ENCODE measurements around the gene SEC24A.

GRCh38 chr5:134611515-134611914, 37.1 kb upstream of the SEC24A start:
- TF ChIP-seq, protein P1, sequence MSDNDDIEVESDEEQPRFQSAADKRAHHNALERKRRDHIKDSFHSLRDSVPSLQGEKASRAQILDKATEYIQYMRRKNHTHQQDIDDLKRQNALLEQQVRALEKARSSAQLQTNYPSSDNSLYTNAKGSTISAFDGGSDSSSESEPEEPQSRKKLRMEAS (IDR thresholded peaks at IDR 0.05; ENCODE audit: insufficient read depth, insufficient read length): no peak
- TF ChIP-seq EZH2 (IDR thresholded peaks at IDR 0.05; ENCODE audit: borderline replicate concordance, low read depth, low read length, severe bottlenecking): no peak
- TF ChIP-seq, protein P2, sequence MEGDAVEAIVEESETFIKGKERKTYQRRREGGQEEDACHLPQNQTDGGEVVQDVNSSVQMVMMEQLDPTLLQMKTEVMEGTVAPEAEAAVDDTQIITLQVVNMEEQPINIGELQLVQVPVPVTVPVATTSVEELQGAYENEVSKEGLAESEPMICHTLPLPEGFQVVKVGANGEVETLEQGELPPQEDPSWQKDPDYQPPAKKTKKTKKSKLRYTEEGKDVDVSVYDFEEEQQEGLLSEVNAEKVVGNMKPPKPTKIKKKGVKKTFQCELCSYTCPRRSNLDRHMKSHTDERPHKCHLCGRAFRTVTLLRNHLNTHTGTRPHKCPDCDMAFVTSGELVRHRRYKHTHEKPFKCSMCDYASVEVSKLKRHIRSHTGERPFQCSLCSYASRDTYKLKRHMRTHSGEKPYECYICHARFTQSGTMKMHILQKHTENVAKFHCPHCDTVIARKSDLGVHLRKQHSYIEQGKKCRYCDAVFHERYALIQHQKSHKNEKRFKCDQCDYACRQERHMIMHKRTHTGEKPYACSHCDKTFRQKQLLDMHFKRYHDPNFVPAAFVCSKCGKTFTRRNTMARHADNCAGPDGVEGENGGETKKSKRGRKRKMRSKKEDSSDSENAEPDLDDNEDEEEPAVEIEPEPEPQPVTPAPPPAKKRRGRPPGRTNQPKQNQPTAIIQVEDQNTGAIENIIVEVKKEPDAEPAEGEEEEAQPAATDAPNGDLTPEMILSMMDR (IDR thresholded peaks at IDR 0.05; ENCODE audit: extremely low read depth in 1 of 2, insufficient read depth in 1 of 2, low read depth in 1 of 2, low read length in 2 of 2): no peak
- TF ChIP-seq MYC (IDR thresholded peaks at IDR 0.05; ENCODE audit: low read depth, low read length): no peak
- TF ChIP-seq POLR2A (IDR thresholded peaks at IDR 0.05; ENCODE audit: low read depth, low read length): no peak

Measured in endothelial cell of umbilical vein (primary cell).